ENCODE results near the gene ENKUR. TPM values are rescaled to one million over a fixed set of nuclear protein-coding genes. Genes with fewer than 3 reads are reported as not detected.

The ENKUR gene
- total RNA-seq (not detected), total RNA-seq (0 to 1.1 (median 0.19) reads per million in 172 experiments)
- 0.09 TPM for polyA plus RNA-seq (2013, experiment 1 of 2)
- 0.90 TPM for polyA plus RNA-seq (2013, experiment 2 of 2)

GRCh38 chr10:25015828-25016375 lies at the start of gene ENKUR:
Gene ENKUR (minus strand): TSS chr10:25016158. CDS start chr10:25015936, 222 bp downstream.
- H3K9me3 Mint-ChIP-seq: no peaks in the 10 kb centered on the region
- DNase-seq (peak; percentile 87 to 98 (median 94)), ATAC-seq (ENCODE audit: poor library complexity) (peak; percentile 57)
- peak within 1 kb of the TSS; percentile 86 to 89 for H3K27ac ChIP-seq (ENCODE audit: low read depth in 1 of 2, low read length in 2 of 2)
- peaks cover 19% of the 10 kb centered on the region for H3K4me1 ChIP-seq (ENCODE audit: insufficient read depth, low read length)
- H3K27ac Mint-ChIP-seq: peak within 1 kb of the TSS; percentile 95
- H3K27me3 ChIP-seq (ENCODE audit: control insufficient read depth in 1 of 2, insufficient read depth in 2 of 2, low read length in 2 of 2): no peaks in the 10 kb centered on the region
- intact Hi-C loops (cut with DNase I, micrococcal nuclease): loop anchor here (1.0 to 10.0 kb wide), 6 partner anchors 134 to 1581 kb away; partner anchors contain the start of genes ARHGAP21 (in 1 of the 2) and OTUD1 (in 1 of the 2)
- H3K36me3 ChIP-seq (ENCODE audit: insufficient read depth, low read length): no peaks in the 10 kb centered on the region
- CTCF ChIA-PET: interaction anchor here (0.7 kb wide), 1 partner anchor 398 kb away, joined by 3 read pairs; no protein-coding TSS in a partner anchor
- H3K4me3 Mint-ChIP-seq: peak within 1 kb of the TSS; percentile 94
- POLR2A ChIA-PET: interaction anchor here (0.9 to 2.5 kb wide), 9 partner anchors 9 to 418 kb away, joined by 3 to 46 read pairs (median 4); no protein-coding TSS in a partner anchor
- H3K9me3 ChIP-seq (ENCODE audit: control insufficient read depth in 1 of 2, insufficient read depth in 1 of 2, low read length in 2 of 2): no peaks in the 10 kb centered on the region
- H3K4me3 ChIP-seq (ENCODE audit: low read length): peak within 1 kb of the TSS; percentile 82
- peaks cover 9% of the 10 kb centered on the region for H3K36me3 Mint-ChIP-seq (ENCODE audit: low read depth)
- TF ChIP-seq CTCF (IDR thresholded peaks at IDR 0.05): no peak
- peaks cover 29% of the 10 kb centered on the region for H3K4me1 Mint-ChIP-seq (ENCODE audit: low read depth)
- H3K27me3 Mint-ChIP-seq: no peaks in the 10 kb centered on the region

- peaks cover 16% of the 10 kb centered on the region for H3K4me1 Mint-ChIP-seq (ENCODE audit: low read depth)
- ATAC-seq (ENCODE audit: poor library complexity) (no peak), DNase-seq (no peak)
- POLR2A ChIA-PET: no interaction called here
- Histone ChIP-seq H3K36me3 (ENCODE audit: insufficient read depth, low read length) (no peaks in the 10 kb centered on the region), H3K9me3 (ENCODE audit: control insufficient read depth in 1 of 2, insufficient read depth in 1 of 2, low read length in 2 of 2) (no peaks in the 10 kb centered on the region), H3K27me3 (ENCODE audit: control insufficient read depth in 1 of 2, insufficient read depth in 2 of 2, low read length in 2 of 2) (no peaks in the 10 kb centered on the region), H3K4me1 (ENCODE audit: insufficient read depth, low read length) (peaks cover 6% of the 10 kb centered on the region), H3K4me3 (ENCODE audit: low read length) (no peak overlapping the region), H3K27ac (ENCODE audit: low read depth in 1 of 2, low read length in 2 of 2) (no peak overlapping the region)
- H3K4me3 Mint-ChIP-seq: no peak overlapping the region
- no peaks in the 10 kb centered on the region for H3K36me3 Mint-ChIP-seq (ENCODE audit: low read depth)
- H3K27ac Mint-ChIP-seq: no peak overlapping the region
- H3K27me3 Mint-ChIP-seq: no peaks in the 10 kb centered on the region
- intact Hi-C loops (cut with DNase I, micrococcal nuclease): no loop called here
- CTCF ChIA-PET: no interaction called here
- TF ChIP-seq CTCF (IDR thresholded peaks at IDR 0.05): no peak
- H3K9me3 Mint-ChIP-seq: no peaks in the 10 kb centered on the region
Measured at GRCh38 chr10:25064401-25064800, 48.4 kb upstream of the ENKUR start.

- Mint-ChIP-seq H3K4me1 (ENCODE audit: low read depth) (peaks cover 16% of the 10 kb centered on the region), H3K36me3 (ENCODE audit: low read depth) (no peaks in the 10 kb centered on the region), H3K27me3 (no peaks in the 10 kb centered on the region), H3K27ac (no peak overlapping the region), H3K4me3 (no peak overlapping the region), H3K9me3 (no peaks in the 10 kb centered on the region)
- no peak for ATAC-seq (ENCODE audit: poor library complexity)
- no peak for DNase-seq
- peaks cover 6% of the 10 kb centered on the region for H3K4me1 ChIP-seq (ENCODE audit: insufficient read depth, low read length)
- no peaks in the 10 kb centered on the region for H3K27me3 ChIP-seq (ENCODE audit: control insufficient read depth in 1 of 2, insufficient read depth in 2 of 2, low read length in 2 of 2)
- no peaks in the 10 kb centered on the region for H3K36me3 ChIP-seq (ENCODE audit: insufficient read depth, low read length)
- no peak for TF ChIP-seq CTCF (IDR thresholded peaks at IDR 0.05)
- ChIA-PET POLR2A (no interaction called here), CTCF (no interaction called here)
- intact Hi-C loops (cut with DNase I, micrococcal nuclease): no loop called here
- no peak overlapping the region for H3K4me3 ChIP-seq (ENCODE audit: low read length)
- H3K27ac ChIP-seq (ENCODE audit: low read depth in 1 of 2, low read length in 2 of 2): no peak overlapping the region
- no peaks in the 10 kb centered on the region for H3K9me3 ChIP-seq (ENCODE audit: control insufficient read depth in 1 of 2, insufficient read depth in 1 of 2, low read length in 2 of 2)
Measured at GRCh38 chr10:25063644-25064043, 47.7 kb upstream of the ENKUR start.

Data from CD4-positive, alpha-beta T cell (primary cell).